Activated B cell treated with CpG ODN at 0.5 μM for 24 hours (primary cell): Measurements from ENCODE around the gene EMX1. TPM values are rescaled to one million over a fixed set of nuclear protein-coding genes. Genes with fewer than 3 reads are reported as not detected.

Experiments
- ATAC-seq: fragments of 200-7000 bp; cut with Tn5 transposase; one replicate; pipeline ENCODE4 v1.10.0; 2021; ENCODE audit warnings: low read depth, mild to moderate bottlenecking, moderate library complexity
- CTCF ChIA-PET: fragments of 350-600 bp; sonication (Branson Sonifier 250); formaldehyde crosslinking; loops from one replicate; lab custom pipeline; 2021; ENCODE audit warnings: antibody characterized with exemption; lab: Charles Lee
- POLR2A ChIA-PET: fragments of 350-600 bp; sonication (Branson Sonifier 250); formaldehyde crosslinking; loops from one replicate; lab custom pipeline; 2021; ENCODE audit warnings: antibody characterized with exemption; lab: Charles Lee
- DNase-seq: peaks from one replicate; pipeline ENCODE4 v3.0.0; 2022
- H3K27ac Mint-ChIP-seq: one replicate; pipeline ENCODE4 v1.8.0; 2020; ENCODE audit warnings: mixed read lengths
- H3K27me3 Mint-ChIP-seq: one replicate; pipeline ENCODE4 v1.8.0; 2021; ENCODE audit warnings: mixed read lengths
- H3K36me3 Mint-ChIP-seq: one replicate; pipeline ENCODE4 v1.8.0; 2021; ENCODE audit warnings: low read depth, mixed read lengths
- H3K4me1 Mint-ChIP-seq: one replicate; pipeline ENCODE4 v1.8.0; 2021; ENCODE audit warnings: mixed read lengths
- H3K4me3 Mint-ChIP-seq: one replicate; pipeline ENCODE4 v1.8.0; 2020; ENCODE audit warnings: mild to moderate bottlenecking, mixed read lengths
- H3K9me3 Mint-ChIP-seq: one replicate; pipeline ENCODE4 v1.8.0; 2020; ENCODE audit warnings: mixed read lengths
- intact Hi-C: fragments of 100-400 bp; cut with micrococcal nuclease; formaldehyde crosslinking; loops from one replicate; pipeline ENCODE4 v1.15.1; 2024
- total RNA-seq: library from RNA; stranded (reverse); gene quantifications from 2 replicates; pipeline ENCODE4 v1.2.3, GENCODE V29; 2022
- TF ChIP-seq, protein P1 (sequence below): fragments of 200-600 bp; IDR thresholded peaks from one replicate; pipeline ENCODE4 v1.8.0; 2022; ENCODE audit warnings: antibody characterized with exemption, mild to moderate bottlenecking

The EMX1 gene
- total RNA-seq, 1 donor from 2014 or later = 0.22 TPM

DNA sequence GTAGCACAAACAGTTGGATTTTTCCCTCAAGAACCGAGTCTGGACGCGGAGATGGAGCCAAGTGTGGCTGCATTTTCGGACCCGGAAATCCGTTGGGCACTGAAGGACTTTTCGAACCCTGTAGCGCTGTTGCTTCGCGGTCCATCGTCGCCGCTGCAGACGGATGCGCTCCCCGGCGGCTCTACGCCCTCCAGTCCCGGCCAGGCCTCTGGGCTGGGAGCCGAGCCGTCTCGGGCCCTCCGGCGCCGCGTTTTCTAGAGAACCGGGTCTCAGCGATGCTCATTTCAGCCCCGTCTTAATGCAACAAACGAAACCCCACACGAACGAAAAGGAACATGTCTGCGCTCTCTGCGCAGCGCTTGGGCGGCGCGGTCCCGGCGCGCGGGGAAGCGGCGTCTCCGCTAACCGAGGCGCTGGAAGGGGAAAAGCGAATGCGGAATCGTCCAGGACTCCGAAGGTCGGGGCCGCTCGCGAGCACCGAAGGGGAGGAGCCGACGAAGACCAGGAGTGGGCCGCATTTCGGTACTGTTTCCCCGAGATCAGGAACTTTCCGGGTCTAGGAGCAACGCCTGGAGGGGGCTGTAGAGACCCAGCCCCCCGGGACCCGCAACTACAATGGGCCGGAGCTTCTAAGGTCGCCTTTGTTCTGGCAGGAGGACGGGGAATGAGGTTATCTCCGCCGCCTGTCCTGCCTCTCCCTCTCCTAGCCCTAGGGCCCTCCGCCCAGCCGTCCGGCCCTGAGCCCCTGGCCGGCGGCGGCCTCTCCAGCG is 3.2 kb downstream of the EMX1 start:
- intact Hi-C loops = no loop called here
- DNase-seq (peak; percentile 34), ATAC-seq (no peak)
- Mint-ChIP-seq H3K27me3 (peaks cover 61% of the 10 kb centered on the region), H3K4me1 (peaks cover 29% of the 10 kb centered on the region), H3K4me3 (peak overlapping the region; percentile 73), H3K27ac (no peak overlapping the region), H3K36me3 (no peaks in the 10 kb centered on the region), H3K9me3 (no peaks in the 10 kb centered on the region)
- ChIA-PET POLR2A (no interaction called here), CTCF (no interaction called here)
- TF ChIP-seq, protein P1, sequence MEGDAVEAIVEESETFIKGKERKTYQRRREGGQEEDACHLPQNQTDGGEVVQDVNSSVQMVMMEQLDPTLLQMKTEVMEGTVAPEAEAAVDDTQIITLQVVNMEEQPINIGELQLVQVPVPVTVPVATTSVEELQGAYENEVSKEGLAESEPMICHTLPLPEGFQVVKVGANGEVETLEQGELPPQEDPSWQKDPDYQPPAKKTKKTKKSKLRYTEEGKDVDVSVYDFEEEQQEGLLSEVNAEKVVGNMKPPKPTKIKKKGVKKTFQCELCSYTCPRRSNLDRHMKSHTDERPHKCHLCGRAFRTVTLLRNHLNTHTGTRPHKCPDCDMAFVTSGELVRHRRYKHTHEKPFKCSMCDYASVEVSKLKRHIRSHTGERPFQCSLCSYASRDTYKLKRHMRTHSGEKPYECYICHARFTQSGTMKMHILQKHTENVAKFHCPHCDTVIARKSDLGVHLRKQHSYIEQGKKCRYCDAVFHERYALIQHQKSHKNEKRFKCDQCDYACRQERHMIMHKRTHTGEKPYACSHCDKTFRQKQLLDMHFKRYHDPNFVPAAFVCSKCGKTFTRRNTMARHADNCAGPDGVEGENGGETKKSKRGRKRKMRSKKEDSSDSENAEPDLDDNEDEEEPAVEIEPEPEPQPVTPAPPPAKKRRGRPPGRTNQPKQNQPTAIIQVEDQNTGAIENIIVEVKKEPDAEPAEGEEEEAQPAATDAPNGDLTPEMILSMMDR = no peak

DNA sequence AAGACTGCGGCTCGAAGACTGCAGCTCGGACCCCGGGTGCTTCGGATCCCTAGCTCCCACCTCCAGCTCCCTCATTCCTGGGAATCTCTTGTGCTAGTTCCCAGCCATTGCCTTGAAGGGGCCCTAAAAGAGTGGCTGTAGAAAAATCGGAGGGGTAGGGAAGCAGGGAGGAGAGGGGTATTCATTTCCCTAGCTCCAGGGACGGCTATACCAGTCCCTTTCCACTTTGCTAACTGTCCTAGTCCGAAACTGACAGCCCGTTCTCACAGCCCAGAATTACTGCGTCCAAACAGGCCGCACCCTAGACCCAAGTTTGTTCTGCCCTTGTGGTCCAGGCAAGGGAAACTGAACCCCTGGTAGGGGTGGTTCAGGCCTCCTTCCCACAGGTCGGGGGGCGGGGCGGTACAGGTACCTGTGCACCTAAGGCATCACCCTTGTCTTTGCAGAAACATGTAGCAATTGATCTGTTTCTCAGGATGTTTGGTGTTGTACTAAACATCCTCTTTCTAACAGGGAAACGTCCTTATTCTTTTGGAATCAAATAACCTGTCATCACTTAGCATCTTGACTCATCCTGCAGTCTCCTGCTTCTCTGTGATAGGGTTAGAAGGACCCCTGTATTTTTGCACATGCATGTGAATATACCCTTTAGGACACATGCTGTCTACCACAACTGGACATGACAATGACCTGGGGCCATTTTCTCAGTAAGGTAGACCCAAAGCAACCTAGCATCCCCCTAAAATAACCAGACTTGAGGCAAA is 4.0 kb downstream of the EMX1 start:
- Mint-ChIP-seq H3K9me3 (no peaks in the 10 kb centered on the region), H3K36me3 (no peaks in the 10 kb centered on the region), H3K4me3 (no peak overlapping the region), H3K27ac (no peak overlapping the region), H3K27me3 (peaks cover 64% of the 10 kb centered on the region), H3K4me1 (peaks cover 26% of the 10 kb centered on the region)
- CTCF ChIA-PET = no interaction called here
- ATAC-seq (no peak), DNase-seq (no peak)
- POLR2A ChIA-PET = no interaction called here
- TF ChIP-seq, protein P1 = no peak
- intact Hi-C loops = no loop called here

DNA sequence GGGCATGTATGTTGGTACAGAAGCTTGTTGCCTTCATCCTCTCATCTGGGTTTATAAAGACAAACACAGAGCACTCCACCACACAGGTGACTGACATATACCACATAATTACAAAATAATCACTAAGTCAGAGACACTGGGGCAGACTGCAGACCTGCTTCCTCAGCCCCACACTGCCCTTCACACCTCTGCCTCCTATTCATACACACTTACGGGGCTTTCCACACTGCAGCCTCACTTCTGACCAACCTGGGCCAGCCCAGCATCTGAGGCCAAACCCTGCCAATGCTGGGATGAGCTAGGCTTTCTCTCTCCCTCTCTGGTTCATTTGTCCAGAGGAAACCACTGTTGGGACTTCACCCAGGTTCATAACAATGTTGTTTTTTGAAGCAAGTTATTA is 4.5 kb downstream of the EMX1 start:
- TF ChIP-seq, protein P1 = no peak
- H3K27ac Mint-ChIP-seq = no peak overlapping the region
- CTCF ChIA-PET = no interaction called here
- intact Hi-C loops = no loop called here
- H3K9me3 Mint-ChIP-seq = no peaks in the 10 kb centered on the region
- POLR2A ChIA-PET = no interaction called here
- DNase-seq = no peak
- no peak overlapping the region for H3K4me3 Mint-ChIP-seq
- peaks cover 60% of the 10 kb centered on the region for H3K27me3 Mint-ChIP-seq
- no peak for ATAC-seq
- no peaks in the 10 kb centered on the region for H3K36me3 Mint-ChIP-seq
- H3K4me1 Mint-ChIP-seq = peaks cover 21% of the 10 kb centered on the region

DNA sequence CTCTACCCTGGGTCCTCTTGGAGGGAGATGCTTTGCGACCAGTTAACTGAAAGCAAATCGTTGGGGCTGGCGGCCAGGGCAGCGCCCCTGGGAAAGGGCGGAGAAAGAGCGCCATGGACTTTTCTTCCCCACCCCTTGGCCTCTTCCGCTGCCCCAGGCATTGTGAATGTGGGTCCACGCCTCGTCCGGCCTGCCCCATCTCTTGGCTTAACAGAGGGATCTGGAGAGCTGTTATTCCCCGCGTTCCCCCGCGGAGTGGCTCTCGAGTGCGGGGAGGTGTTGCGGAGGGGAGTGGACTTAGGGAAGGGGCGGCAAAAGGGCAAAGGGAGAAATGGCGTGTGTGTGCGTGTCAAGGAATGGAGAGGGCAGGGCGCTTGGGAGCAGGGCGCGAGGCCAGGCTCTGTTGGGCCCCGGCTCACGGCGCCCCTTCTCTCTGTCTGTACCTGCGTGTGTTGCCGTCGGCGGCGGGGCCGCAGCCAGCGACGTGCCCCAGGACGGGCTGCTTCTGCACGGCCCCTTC is 6.6 kb downstream of the EMX1 start:
- ATAC-seq (no peak), DNase-seq (no peak)
- Mint-ChIP-seq H3K4me1 (peaks cover 14% of the 10 kb centered on the region), H3K27ac (no peak overlapping the region), H3K9me3 (no peaks in the 10 kb centered on the region), H3K4me3 (no peak overlapping the region), H3K36me3 (no peaks in the 10 kb centered on the region), H3K27me3 (peaks cover 52% of the 10 kb centered on the region)
- intact Hi-C loops = no loop called here
- TF ChIP-seq, protein P1 = no peak
- ChIA-PET CTCF (no interaction called here), POLR2A (no interaction called here)
